Small intestine (tissue), 7 donors: ENCODE data around the gene SOAT2. TPM values are rescaled to one million over a fixed set of nuclear protein-coding genes. Genes with fewer than 3 reads are reported as not detected.

Experiments used
- DNase-seq, 2 donors: peaks; one replicate each; pipeline versions ENCODE4 v3.0.0 to v3.0.0-alpha.2; 2013
- FAIRE-seq: peaks from 2 replicates; lab custom pipeline; 2012; peaks lifted over from hg19 to GRCh38; lab: Jason Lieb, UNC
- H3K27ac ChIP-seq, 3 donors: one replicate each; pipeline ENCODE4 v1.5.1; 2013; ENCODE audit warnings: low read length in 2 of 3, mild to moderate bottlenecking in 2 of 3, control low read depth in 1 of 3, inconsistent platforms in 1 of 3, low read depth in 1 of 3, moderate library complexity in 1 of 3
- H3K27me3 ChIP-seq, 3 donors: one replicate each; pipeline ENCODE4 v1.6.1; 2013; ENCODE audit warnings: low read length in 3 of 3, inconsistent platforms in 1 of 3; ENCODE audit not compliant: control insufficient read depth in 3 of 3, insufficient read depth in 3 of 3
- H3K36me3 ChIP-seq, 3 donors: one replicate each; pipeline ENCODE4 v1.6.1; 2013; ENCODE audit warnings: low read length in 3 of 3, inconsistent platforms in 1 of 3, low read depth in 1 of 3, mild to moderate bottlenecking in 1 of 3, moderate library complexity in 1 of 3; ENCODE audit not compliant: control insufficient read depth in 3 of 3, insufficient read depth in 2 of 3
- H3K4me1 ChIP-seq, 3 donors: one replicate each; pipeline ENCODE4 v1.6.1; 2013; ENCODE audit warnings: low read length in 2 of 3, inconsistent platforms in 1 of 3, low read depth in 1 of 3, mild to moderate bottlenecking in 1 of 3, moderate library complexity in 1 of 3; ENCODE audit not compliant: control insufficient read depth in 3 of 3, insufficient read depth in 2 of 3
- H3K4me3 ChIP-seq, 3 donors: one replicate each; pipeline ENCODE4 v1.5.1; 2013; ENCODE audit warnings: low read length in 3 of 3, control low read depth in 1 of 3, inconsistent platforms in 1 of 3, low read depth in 1 of 3, mild to moderate bottlenecking in 1 of 3, moderate library complexity in 1 of 3
- H3K9me3 ChIP-seq, 2 donors: one replicate each; pipeline ENCODE4 v1.6.1; 2013; ENCODE audit warnings: low read depth in 1 of 2, low read length in 1 of 2; ENCODE audit not compliant: control insufficient read depth in 2 of 2, insufficient read depth in 1 of 2
- WGBS, 3 donors: extraction: QIAGEN DNeasy Blood & Tissue Kit; methylation state at CpG; one replicate each; pipeline ENCODE4 v1.1.7; 2013; 5-methylcytosine and 5-hydroxymethylcytosine counted together
- polyA plus RNA-seq, 4 donors: library from polyadenylated mRNA; stranded (reverse) in 3 of 4; unstranded in 1 of 4; fragments of 200-250 nt in 3 of 4; fragments of 120-200 nt in 1 of 4; gene quantifications; one replicate each; pipeline versions ENCODE4 v1.2.1 to v1.2.3, GENCODE V29; 2013
- donor health status: healthy with polysubstance abuse.
- donor health status: control.
- donor health status: control.
- donor health status: Bipolar disorder and iron deficiency.
- donor health status: healthy.

Gene SOAT2
- polyA plus RNA-seq, 4 donors: 4.2 to 141 (median 85.7) TPM

DNA sequence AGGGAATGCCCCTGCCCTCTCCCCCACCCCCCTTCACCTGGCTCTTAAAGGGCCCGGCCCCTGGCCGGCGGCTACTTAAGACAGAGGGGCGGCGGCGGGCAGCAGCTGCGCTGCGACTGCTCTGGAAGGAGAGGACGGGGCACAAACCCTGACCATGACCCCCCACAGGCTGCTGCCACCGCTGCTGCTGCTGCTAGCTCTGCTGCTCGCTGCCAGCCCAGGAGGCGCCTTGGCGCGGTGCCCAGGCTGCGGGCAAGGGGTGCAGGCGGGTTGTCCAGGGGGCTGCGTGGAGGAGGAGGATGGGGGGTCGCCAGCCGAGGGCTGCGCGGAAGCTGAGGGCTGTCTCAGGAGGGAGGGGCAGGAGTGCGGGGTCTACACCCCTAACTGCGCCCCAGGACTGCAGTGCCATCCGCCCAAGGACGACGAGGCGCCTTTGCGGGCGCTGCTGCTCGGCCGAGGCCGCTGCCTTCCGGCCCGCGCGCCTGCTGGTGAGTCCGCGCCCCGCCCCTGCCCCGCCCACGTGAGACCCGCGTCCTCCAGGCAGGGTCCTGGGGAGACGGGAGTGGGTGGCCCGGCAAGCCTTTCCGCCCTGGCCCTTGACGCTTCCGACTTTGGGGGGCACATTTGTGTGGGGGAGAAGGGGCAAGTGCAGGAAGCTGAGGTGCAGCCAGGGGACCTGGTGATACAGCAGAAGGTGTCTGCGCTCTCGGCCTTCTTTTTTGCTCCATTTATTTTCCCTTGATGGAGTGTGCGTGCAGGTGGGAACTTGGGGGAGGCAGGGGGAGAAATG lies 5.5 kb upstream of the SOAT2 start, which contains the start of gene IGFBP6:
Gene IGFBP6, plus strand, starts transcription at position 104 of the 790 bp plus-strand sequence. Its CDS starts 51 bp downstream, at position 155.
- Histone ChIP-seq H3K4me1 (peaks cover 0 to 48% (median 11%) of the 10 kb centered on the region in 3 donors), H3K27ac (peak within 1 kb of the TSS; percentile 35 to 66 (median 62)), H3K4me3 (peak within 1 kb of the TSS; percentile 19 to 55 (median 41)), H3K36me3 (no peaks in the 10 kb centered on the region), H3K9me3 (no peaks in the 10 kb centered on the region), H3K27me3 (peaks cover 0 to 14% (median 0%) of the 10 kb centered on the region in 3 donors)
- FAIRE-seq (no peak), DNase-seq (peak; percentile 56 to 79)
- 1% methylated on average over 33 to 51 of the region's 51 CpGs for WGBS, 3 donors

DNA sequence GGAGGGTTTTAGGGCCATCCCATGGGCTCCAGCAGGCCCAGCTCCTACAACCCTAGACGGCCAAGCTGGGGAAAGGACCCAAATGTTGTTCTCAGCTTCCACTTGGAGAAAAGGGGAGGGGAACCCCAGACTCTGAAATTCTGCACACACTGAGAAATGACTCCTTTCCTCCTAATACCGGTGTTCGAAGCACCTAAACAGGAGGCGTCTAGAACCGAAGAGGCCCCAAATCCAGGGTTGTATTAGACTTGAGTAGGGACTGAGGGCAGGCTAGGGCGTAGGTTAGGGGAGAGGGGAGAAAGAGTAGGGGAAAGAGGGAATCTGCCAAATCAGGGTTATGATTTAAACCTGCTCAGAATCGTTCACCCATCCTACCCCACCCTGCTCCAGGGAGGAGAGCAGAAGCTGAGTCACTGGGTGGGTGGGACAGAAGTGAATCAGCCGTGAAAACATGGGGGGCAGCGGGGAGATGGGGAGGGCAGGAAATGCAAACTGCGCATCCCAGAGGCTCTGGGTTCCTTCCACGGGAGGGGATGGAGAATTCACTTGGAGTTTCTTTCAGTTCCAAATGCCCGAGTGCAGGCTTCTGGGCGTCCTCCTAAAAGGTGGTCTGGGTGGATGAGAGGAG lies 4.8 kb upstream of the SOAT2 start:
- H3K27ac ChIP-seq: peak overlapping the region in 2 of 3 donors; percentile 54 to 80
- FAIRE-seq: no peak
- no peaks in the 10 kb centered on the region for H3K36me3 ChIP-seq
- 47 to 60% (median 52%) methylated on average over 13 of the region's 13 CpGs for WGBS, 3 donors
- peak overlapping the region in 1 of 3 donors; percentile 55 for H3K4me3 ChIP-seq
- no peaks in the 10 kb centered on the region for H3K9me3 ChIP-seq
- H3K27me3 ChIP-seq: peaks cover 0 to 14% (median 0%) of the 10 kb centered on the region in 3 donors
- peaks cover 0 to 55% (median 17%) of the 10 kb centered on the region in 3 donors for H3K4me1 ChIP-seq
- no peak for DNase-seq

DNA sequence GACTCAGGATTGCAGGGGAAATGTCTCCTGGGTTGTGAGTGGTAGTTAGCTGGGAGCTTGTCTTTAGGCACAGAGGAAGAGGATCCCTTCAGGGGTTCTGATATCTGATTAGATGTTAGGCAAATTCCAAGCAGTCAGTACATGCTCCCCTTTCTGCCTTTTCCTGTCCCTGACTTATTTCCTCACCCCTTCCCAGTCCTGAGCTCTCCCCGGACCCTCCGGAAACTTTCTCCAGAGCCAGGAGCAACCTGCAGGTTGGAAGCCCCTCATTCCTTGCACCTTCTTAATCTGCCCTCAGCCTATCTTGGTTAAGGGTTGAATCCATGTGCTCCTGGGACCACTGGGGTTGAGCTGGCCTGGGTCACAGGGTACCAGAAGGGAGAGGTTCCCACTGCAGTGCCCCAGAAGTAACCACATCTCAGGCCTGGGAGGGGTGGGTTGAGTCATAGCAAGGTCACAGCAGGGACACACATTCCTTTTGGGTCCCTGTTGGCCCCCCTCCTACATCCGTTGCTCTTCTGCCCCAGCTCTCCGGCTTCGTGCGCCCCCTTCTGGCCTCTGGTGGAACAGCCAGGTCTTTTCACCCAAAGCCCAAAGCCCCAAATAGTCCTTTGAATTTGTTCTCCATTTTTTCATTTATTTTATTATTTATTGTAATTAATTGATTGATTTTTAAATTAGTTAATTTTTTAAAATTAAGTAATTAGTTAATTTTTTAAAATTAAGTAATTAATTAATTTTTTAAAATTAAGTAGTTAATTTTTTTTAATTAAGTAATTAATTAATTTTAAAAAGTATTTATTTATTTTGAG lies 4.0 kb upstream of the SOAT2 start:
- Histone ChIP-seq H3K9me3 (no peaks in the 10 kb centered on the region), H3K36me3 (no peaks in the 10 kb centered on the region), H3K27me3 (peaks cover 0 to 14% (median 0%) of the 10 kb centered on the region in 3 donors), H3K4me1 (peaks cover 3 to 62% (median 22%) of the 10 kb centered on the region in 3 donors), H3K4me3 (no peak overlapping the region), H3K27ac (peak overlapping the region; percentile 13 to 80 (median 46))
- DNase-seq (peak; percentile 73 to 89), FAIRE-seq (peak; percentile 87)
- WGBS, 3 donors: 19 to 26% (median 24%) methylated on average over 6 of the region's 6 CpGs

DNA sequence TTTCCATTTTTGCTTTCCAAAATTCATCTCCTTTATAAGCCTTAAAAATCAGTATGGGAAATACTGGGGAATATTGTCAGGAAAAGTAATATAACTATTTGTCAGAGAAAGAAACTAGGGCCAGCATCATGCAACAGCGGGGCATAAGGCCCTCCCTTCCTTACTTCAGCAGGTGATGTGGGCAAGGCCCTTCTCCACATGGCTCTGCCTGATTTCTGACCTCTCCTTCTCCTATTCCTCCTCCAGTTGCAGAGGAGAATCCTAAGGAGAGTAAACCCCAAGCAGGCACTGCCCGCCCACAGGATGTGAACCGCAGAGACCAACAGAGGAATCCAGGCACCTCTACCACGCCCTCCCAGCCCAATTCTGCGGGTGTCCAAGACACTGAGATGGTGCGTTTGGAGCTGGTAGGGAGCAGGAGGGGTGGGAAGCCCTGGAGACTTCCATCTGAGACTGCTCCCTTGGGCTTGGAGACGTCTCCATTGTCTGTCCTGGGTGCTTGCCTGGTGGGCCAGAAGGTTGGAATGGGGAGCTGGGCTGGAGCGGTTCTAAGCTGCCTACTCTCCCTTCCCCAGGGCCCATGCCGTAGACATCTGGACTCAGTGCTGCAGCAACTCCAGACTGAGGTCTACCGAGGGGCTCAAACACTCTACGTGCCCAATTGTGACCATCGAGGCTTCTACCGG lies 2.7 kb upstream of the SOAT2 start:
- Histone ChIP-seq H3K27ac (no peak overlapping the region), H3K27me3 (peaks cover 0 to 14% (median 0%) of the 10 kb centered on the region in 3 donors), H3K9me3 (no peaks in the 10 kb centered on the region), H3K36me3 (peaks cover 0 to 5% (median 0%) of the 10 kb centered on the region in 3 donors), H3K4me3 (no peak overlapping the region), H3K4me1 (peaks cover 9 to 71% (median 22%) of the 10 kb centered on the region in 3 donors)
- FAIRE-seq (no peak), DNase-seq (no peak)
- 81 to 92% (median 90%) methylated on average over 13 of the region's 13 CpGs for WGBS, 3 donors

DNA sequence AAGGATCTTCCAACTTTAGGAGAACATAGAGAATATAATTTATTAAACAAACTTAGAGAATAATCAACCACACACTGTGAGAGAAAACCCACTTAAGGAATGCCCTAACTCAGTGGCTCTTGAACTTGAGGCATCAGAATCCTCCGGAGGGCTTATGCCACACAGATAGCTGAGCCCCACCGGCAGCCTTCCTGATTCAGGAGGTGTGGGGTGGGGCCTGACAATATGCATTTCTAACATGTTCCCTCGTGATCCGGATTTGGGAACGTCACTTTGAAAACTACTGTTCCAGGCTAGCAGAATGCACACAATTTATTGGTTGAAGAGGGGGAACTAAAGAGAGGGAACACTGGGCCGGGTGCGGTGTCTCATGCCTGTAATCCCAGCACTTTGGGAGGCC lies 2.0 kb upstream of the SOAT2 start:
- peaks cover 0 to 14% (median 0%) of the 10 kb centered on the region in 3 donors for H3K27me3 ChIP-seq
- no peak overlapping the region for H3K27ac ChIP-seq
- DNase-seq: no peak
- peaks cover 9 to 73% (median 22%) of the 10 kb centered on the region in 3 donors for H3K4me1 ChIP-seq
- peaks cover 0 to 12% (median 0%) of the 10 kb centered on the region in 3 donors for H3K36me3 ChIP-seq
- H3K9me3 ChIP-seq: no peaks in the 10 kb centered on the region
- no peak for FAIRE-seq
- no peak overlapping the region for H3K4me3 ChIP-seq
- WGBS, 3 donors: 82 to 89% (median 86%) methylated on average over 7 of the region's 7 CpGs

DNA sequence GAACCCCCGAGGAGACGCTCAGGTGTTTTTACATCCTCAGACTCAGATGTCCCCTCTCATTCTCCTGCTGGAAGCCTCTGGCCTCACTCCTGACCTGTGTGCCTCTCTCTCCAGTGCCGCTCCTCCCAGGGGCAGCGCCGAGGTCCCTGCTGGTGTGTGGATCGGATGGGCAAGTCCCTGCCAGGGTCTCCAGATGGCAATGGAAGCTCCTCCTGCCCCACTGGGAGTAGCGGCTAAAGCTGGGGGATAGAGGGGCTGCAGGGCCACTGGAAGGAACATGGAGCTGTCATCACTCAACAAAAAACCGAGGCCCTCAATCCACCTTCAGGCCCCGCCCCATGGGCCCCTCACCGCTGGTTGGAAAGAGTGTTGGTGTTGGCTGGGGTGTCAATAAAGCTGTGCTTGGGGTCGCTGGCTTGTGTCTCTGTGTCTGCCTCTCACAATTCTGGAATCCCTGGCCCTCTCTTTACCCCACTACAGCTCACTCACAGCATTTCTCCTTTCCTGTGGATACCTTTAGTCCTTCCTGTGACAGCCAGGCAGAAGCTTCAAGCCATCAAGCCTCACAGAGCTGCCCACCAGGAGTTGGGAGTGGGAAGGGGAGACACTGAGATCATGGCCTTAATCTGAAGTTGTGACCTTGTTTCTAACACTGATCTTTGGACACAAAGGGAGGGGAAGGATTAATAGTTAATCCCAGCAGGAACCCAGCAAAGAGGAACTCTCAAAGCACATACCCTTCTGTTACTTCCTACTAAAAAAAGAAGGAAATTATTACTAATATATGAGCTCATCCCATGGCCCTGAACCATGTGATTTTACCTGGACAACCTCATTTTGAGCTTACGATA lies 1.1 kb upstream of the SOAT2 start:
- H3K27me3 ChIP-seq: peaks cover 0 to 6% (median 0%) of the 10 kb centered on the region in 3 donors

DNA sequence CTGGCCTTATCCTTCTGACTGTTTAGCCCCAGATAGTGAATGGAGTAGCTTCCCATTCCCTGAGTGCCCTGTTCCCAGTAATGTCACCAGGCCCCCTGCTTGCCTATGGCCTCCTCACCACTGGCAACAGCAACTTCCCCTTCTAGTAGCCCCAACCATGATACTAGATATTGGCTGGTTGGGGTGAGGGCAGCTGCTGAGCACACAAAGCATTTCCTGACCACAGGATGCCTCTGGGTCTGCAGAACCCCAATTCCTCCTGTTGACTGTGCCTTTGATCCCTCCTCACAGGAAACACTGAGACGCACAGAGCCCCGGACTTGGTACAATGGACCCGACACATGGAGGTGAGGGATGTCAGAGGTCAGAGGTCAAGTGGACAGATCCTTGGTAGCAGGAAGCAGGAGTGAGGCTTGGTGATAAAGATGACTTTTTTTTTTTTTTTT lies 597 bp downstream of the SOAT2 start:
- WGBS, 3 donors: 9 to 33% (median 16%) methylated on average over 3 of the region's 3 CpGs
- FAIRE-seq (no peak), DNase-seq (peak in 1 of 2 donors; percentile 55)
- Histone ChIP-seq H3K4me1 (peaks cover 9 to 59% (median 17%) of the 10 kb centered on the region in 3 donors), H3K27me3 (no peaks in the 10 kb centered on the region), H3K4me3 (peak overlapping the region in 2 of 3 donors; percentile 36 to 41), H3K27ac (peak overlapping the region; percentile 86 to 97 (median 90)), H3K36me3 (peaks cover 0 to 16% (median 0%) of the 10 kb centered on the region in 3 donors), H3K9me3 (no peaks in the 10 kb centered on the region)

More for the DNA sequence above, 1.1 kb upstream of the SOAT2 start:
- Histone ChIP-seq H3K4me1 (peaks cover 9 to 73% (median 22%) of the 10 kb centered on the region in 3 donors), H3K9me3 (no peaks in the 10 kb centered on the region), H3K4me3 (no peak overlapping the region), H3K27ac (peak overlapping the region; percentile 86 to 97 (median 90)), H3K36me3 (peaks cover 0 to 14% (median 0%) of the 10 kb centered on the region in 3 donors)
- 79 to 87% (median 86%) methylated on average over 12 of the region's 12 CpGs for WGBS, 3 donors
- DNase-seq (peak; percentile 78), FAIRE-seq (no peak)
